PC-3 (cell line): Measurements from ENCODE around the gene DLG2. TPM values are rescaled to one million over a fixed set of nuclear protein-coding genes. Genes with fewer than 3 reads are reported as not detected.

Experiments
- ATAC-seq: fragments of 200-7000 bp; cut with Tn5 transposase; 2 replicates; pipeline ENCODE4 v1.9.1; 2020; ENCODE audit warnings: mild to moderate bottlenecking, moderate library complexity
- BruUV-seq: library from RNA; stranded (reverse); fragments of 400-500 nt; replicated peaks from 2 replicates; lab custom pipeline; 2021; lab: Mats Ljungman, UMichigan
- CTCF ChIA-PET: fragments of 300-600 bp; sonication (Branson Sonifier 250); formaldehyde crosslinking; loops from one replicate; lab custom pipeline; 2022; ENCODE audit warnings: antibody characterized with exemption; lab: Charles Lee
- POLR2A ChIA-PET: fragments of 300-600 bp; sonication (Branson Sonifier 250); formaldehyde crosslinking; loops from one replicate; lab custom pipeline; 2022; ENCODE audit warnings: antibody characterized with exemption; ENCODE audit not compliant: unreplicated experiment; lab: Charles Lee
- DNase-seq: peaks from one replicate; pipeline ENCODE4 v3.0.0-alpha.2; 2015
- H2AFZ ChIP-seq: fragments of 300-600 bp; sonication (generic); 2 replicates; pipeline ENCODE4 v1.6.0; 2016; ENCODE audit warnings: antibody characterized with exemption, low read length
- H3F3A ChIP-seq: fragments of 300-600 bp; sonication (generic); one replicate; pipeline ENCODE4 v1.6.0; 2017; ENCODE audit warnings: antibody characterized with exemption, low read length, control low read depth, mild to moderate bottlenecking; ENCODE audit not compliant: unreplicated experiment
- H3K27ac ChIP-seq: fragments of 300-600 bp; sonication (generic); 2 replicates; pipeline ENCODE4 v1.5.1; 2016; ENCODE audit warnings: mild to moderate bottlenecking, low read length
- H3K27me3 ChIP-seq: fragments of 300-600 bp; sonication (generic); 2 replicates; pipeline ENCODE4 v1.6.1; 2016; ENCODE audit warnings: low read length, mixed read lengths
- H3K36me3 ChIP-seq: fragments of 300-600 bp; sonication (generic); 2 replicates; pipeline ENCODE4 v1.6.1; 2016; ENCODE audit warnings: low read depth, mixed run types, low read length, mixed read lengths
- H3K4me1 ChIP-seq: fragments of 300-600 bp; sonication (generic); 2 replicates; pipeline ENCODE4 v1.5.1; 2016; ENCODE audit warnings: low read length; ENCODE audit not compliant: insufficient read depth
- H3K4me2 ChIP-seq: fragments of 300-600 bp; sonication (generic); 2 replicates; pipeline ENCODE4 v1.6.0; 2016; ENCODE audit warnings: low read length
- H3K4me3 ChIP-seq: fragments of 300-600 bp; sonication (generic); 2 replicates; pipeline ENCODE4 v1.5.1; 2016; ENCODE audit warnings: mild to moderate bottlenecking, low read length, mixed read lengths
- H3K79me2 ChIP-seq: fragments of 300-600 bp; sonication (generic); 2 replicates; pipeline ENCODE4 v1.6.1; 2017; ENCODE audit warnings: low read length, mixed read lengths
- H3K9ac ChIP-seq: fragments of 300-600 bp; sonication (generic); 2 replicates; pipeline ENCODE4 v1.6.0; 2016; ENCODE audit warnings: mild to moderate bottlenecking, low read length
- H3K9me2 ChIP-seq: fragments of 300-600 bp; sonication (generic); replicated peaks from 2 replicates; pipeline ENCODE4 v1.6.1; 2016; ENCODE audit warnings: mixed run types, low read length, mixed read lengths
- H3K9me3 ChIP-seq: fragments of 300-600 bp; sonication (generic); 2 replicates; pipeline ENCODE4 v1.6.1; 2016; ENCODE audit warnings: low read length, mixed read lengths
- H4K20me1 ChIP-seq: fragments of 300-600 bp; sonication (generic); 2 replicates; pipeline ENCODE4 v1.6.1; 2016; ENCODE audit warnings: low read length, mixed read lengths
- EZH2 ChIP-seq: fragments of 300-600 bp; sonication (generic); IDR thresholded peaks from one replicate; pipeline ENCODE4 v1.6.1; 2017; ENCODE audit warnings: antibody characterized with exemption, mild to moderate bottlenecking, low read length; ENCODE audit not compliant: unreplicated experiment
- EZH2phosphoT487 ChIP-seq: fragments of 300-600 bp; sonication (generic); IDR thresholded peaks from 2 replicates; pipeline ENCODE4 v1.6.1; 2018; ENCODE audit warnings: mild to moderate bottlenecking, antibody characterized with exemption, low read length, borderline replicate concordance
- intact Hi-C: fragments of 100-400 bp; cut with micrococcal nuclease; formaldehyde crosslinking; loops from 2 replicates; pipeline ENCODE4 v1.9.0; 2023
- total RNA-seq: library from RNA; depleted of rRNA; stranded (reverse); fragments of >200 nt; gene quantifications from 2 replicates; pipeline ENCODE4 v1.2.3, GENCODE V29; 2014
- TF ChIP-seq, protein P1 (sequence below): fragments of 300-600 bp; sonication (generic); conservative IDR thresholded peaks from 2 replicates; pipeline ENCODE4 v1.5.1; 2017; ENCODE audit warnings: antibody characterized with exemption, low read depth, mild to moderate bottlenecking, low read length

Gene DLG2
- total RNA-seq, 1 experiment from 2014 or later = 0.58 TPM

DNA sequence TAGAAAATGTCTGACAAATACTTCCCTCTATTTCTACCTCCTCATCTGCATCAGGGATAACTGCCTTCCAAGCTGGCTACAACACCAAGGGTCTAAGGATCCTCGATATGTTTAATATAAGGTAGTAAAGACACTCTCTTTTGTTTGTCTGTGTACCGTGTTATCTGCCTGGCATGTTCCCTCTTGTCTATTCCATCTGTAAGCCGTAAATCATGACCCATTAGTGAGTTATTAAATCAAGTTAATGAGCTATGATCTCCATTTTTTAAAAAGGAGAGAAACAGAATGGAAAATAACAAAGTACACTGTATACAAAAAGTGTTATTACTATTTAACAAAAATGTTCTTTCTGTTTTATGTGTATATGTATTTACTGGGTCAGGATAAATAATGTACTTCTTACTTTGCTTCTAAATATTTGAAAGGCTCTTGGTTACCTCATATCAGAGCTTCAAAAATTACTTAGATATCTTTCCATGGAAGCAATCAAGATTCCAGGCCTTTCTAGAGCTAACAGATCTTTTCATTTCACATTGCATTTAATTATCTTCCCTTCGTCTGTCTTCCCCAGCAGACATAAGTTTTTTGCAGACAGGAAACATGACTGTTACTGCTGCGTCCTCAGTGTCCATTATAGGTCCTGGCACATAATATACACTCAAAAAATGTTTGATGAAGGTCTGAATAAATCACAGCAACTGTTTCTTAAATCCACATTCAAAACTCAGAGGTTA, 1998.4 kb downstream of the DLG2 start:
- H3K9ac ChIP-seq = no peak overlapping the region
- H3K36me3 ChIP-seq = no peaks in the 10 kb centered on the region
- H2AFZ ChIP-seq = no peak overlapping the region
- ChIA-PET POLR2A (no interaction called here), CTCF (no interaction called here)
- DNase-seq (no peak), ATAC-seq (no peak)
- no TSS peak for BruUV-seq
- TF ChIP-seq, protein P1, sequence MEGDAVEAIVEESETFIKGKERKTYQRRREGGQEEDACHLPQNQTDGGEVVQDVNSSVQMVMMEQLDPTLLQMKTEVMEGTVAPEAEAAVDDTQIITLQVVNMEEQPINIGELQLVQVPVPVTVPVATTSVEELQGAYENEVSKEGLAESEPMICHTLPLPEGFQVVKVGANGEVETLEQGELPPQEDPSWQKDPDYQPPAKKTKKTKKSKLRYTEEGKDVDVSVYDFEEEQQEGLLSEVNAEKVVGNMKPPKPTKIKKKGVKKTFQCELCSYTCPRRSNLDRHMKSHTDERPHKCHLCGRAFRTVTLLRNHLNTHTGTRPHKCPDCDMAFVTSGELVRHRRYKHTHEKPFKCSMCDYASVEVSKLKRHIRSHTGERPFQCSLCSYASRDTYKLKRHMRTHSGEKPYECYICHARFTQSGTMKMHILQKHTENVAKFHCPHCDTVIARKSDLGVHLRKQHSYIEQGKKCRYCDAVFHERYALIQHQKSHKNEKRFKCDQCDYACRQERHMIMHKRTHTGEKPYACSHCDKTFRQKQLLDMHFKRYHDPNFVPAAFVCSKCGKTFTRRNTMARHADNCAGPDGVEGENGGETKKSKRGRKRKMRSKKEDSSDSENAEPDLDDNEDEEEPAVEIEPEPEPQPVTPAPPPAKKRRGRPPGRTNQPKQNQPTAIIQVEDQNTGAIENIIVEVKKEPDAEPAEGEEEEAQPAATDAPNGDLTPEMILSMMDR = no peak
- TF ChIP-seq EZH2 (no peak), EZH2phosphoT487 (no peak)
- H3K9me2 ChIP-seq = no peaks in the 10 kb centered on the region
- H3K4me2 ChIP-seq = no peak overlapping the region
- no peaks in the 10 kb centered on the region for H3K9me3 ChIP-seq
- intact Hi-C loops = no loop called here
- peaks cover 17% of the 10 kb centered on the region for H3K27me3 ChIP-seq
- no peak overlapping the region for H3K4me3 ChIP-seq
- H3K27ac ChIP-seq = no peak overlapping the region
- H3F3A ChIP-seq = no peaks in the 10 kb centered on the region
- H3K4me1 ChIP-seq = no peaks in the 10 kb centered on the region
- H3K79me2 ChIP-seq = no peaks in the 10 kb centered on the region
- no peaks in the 10 kb centered on the region for H4K20me1 ChIP-seq

DNA sequence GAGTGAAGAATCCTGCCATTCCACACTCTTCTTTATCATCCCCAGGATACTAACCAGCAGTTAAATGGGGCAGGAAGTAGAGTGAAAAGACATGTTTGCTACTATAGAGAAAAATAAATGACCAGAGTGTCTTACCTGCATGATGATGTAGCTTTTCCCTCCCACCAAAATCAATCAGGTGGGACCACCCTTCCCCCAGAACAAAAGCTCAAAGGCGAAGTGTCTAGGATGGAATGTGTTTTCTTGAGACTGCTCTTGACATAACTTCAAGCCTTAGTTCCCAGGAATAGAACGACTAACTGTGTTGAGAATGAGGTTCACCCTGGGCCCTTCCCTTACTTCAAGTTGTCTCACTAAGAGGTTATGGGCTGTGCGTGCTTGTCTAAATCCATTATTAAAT, 2001.8 kb downstream of the DLG2 start:
- H3K4me1 ChIP-seq = no peaks in the 10 kb centered on the region
- no peaks in the 10 kb centered on the region for H4K20me1 ChIP-seq
- no peaks in the 10 kb centered on the region for H3K79me2 ChIP-seq
- no TSS peak for BruUV-seq
- ChIA-PET POLR2A (no interaction called here), CTCF (no interaction called here)
- H3K27ac ChIP-seq = no peak overlapping the region
- no peak for ATAC-seq
- H2AFZ ChIP-seq = no peak overlapping the region
- H3K9me2 ChIP-seq = no peaks in the 10 kb centered on the region
- DNase-seq = no peak
- no peaks in the 10 kb centered on the region; the same call in 1 of the 2 replicates for H3K27me3 ChIP-seq
- H3K4me3 ChIP-seq = no peak overlapping the region
- no peaks in the 10 kb centered on the region for H3K9me3 ChIP-seq
- H3K4me2 ChIP-seq = no peak overlapping the region
- H3K36me3 ChIP-seq = no peaks in the 10 kb centered on the region
- TF ChIP-seq EZH2 = no peak
- TF ChIP-seq EZH2phosphoT487 = no peak
- TF ChIP-seq, protein P1 = no peak
- no peaks in the 10 kb centered on the region for H3F3A ChIP-seq
- H3K9ac ChIP-seq = no peak overlapping the region
- intact Hi-C loops = no loop called here

DNA sequence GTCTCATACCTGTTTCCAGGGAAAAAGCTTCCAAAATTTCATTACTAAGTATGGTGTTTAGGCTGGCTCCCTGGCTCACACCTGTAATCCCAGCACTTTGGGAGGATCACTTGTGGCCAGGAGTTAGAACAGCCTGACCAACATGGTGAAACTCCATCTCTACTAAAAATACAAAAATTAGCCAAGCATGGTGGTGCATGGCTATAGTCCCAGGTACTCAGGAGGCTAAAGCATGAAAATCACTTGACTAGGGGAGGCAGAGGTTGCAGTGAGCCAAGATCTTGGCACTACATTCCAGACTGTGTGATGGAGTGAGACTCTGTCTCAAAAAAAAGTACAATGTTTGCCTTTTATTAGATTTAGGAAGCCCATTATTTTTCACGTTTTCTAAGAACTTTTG, 2009.5 kb downstream of the DLG2 start:
- Histone ChIP-seq H3K9ac (no peak overlapping the region), H2AFZ (no peak overlapping the region), H3F3A (no peaks in the 10 kb centered on the region), H3K4me3 (no peak overlapping the region), H3K79me2 (no peaks in the 10 kb centered on the region), H4K20me1 (no peaks in the 10 kb centered on the region), H3K4me1 (no peaks in the 10 kb centered on the region), H3K4me2 (no peak overlapping the region), H3K27me3 (peaks cover 14% of the 10 kb centered on the region), H3K27ac (no peak overlapping the region), H3K9me3 (no peaks in the 10 kb centered on the region), H3K36me3 (no peaks in the 10 kb centered on the region), H3K9me2 (no peaks in the 10 kb centered on the region)
- CTCF ChIA-PET = interaction anchor here (0.6 kb wide), 1 partner anchor 158 kb away, joined by 3 read pairs; no protein-coding TSS in a partner anchor
- POLR2A ChIA-PET = no interaction called here
- ATAC-seq (no peak), DNase-seq (no peak)
- intact Hi-C loops = no loop called here
- no peak for TF ChIP-seq EZH2phosphoT487
- TF ChIP-seq EZH2 = no peak
- TF ChIP-seq, protein P1 = no peak
- no TSS peak for BruUV-seq
